Brain microvascular endothelial cell (primary cell): ENCODE results near the gene KIDINS220.

Experiments used
- DNase-seq: peaks from one replicate; pipeline ENCODE4 v3.0.0-alpha.2; 2020
- H3K27ac ChIP-seq: fragments of 250-450 bp; sonication (Bioruptor Pico); 2 replicates; pipeline ENCODE4 v1.5.1; 2020; ENCODE audit warnings: mild to moderate bottlenecking, moderate library complexity
- H3K27me3 ChIP-seq: fragments of 250-450 bp; sonication (Bioruptor Pico); replicated peaks from 2 replicates; pipeline ENCODE4 v1.5.1; 2020; ENCODE audit warnings: mild to moderate bottlenecking
- H3K36me3 ChIP-seq: fragments of 250-450 bp; sonication (Bioruptor Pico); replicated peaks from 2 replicates; pipeline ENCODE4 v1.5.1; 2020; ENCODE audit warnings: mild to moderate bottlenecking
- H3K4me3 ChIP-seq: 2 replicates; pipeline ENCODE4 v1.5.1; 2011; ENCODE audit warnings: low read depth, mild to moderate bottlenecking, control low read depth, low read length, moderate library complexity
- CTCF ChIP-seq: IDR thresholded peaks from 2 replicates; pipeline ENCODE4 v1.5.1; 2011; ENCODE audit warnings: low read depth, mild to moderate bottlenecking, moderate library complexity, low read length, control low read depth, inconsistent platforms; ENCODE audit errors: missing control alignments
- in situ Hi-C: cut with HindIII; loops from 2 replicates; pipeline ENCODE4 v1.10.0; 2017; ENCODE audit warnings: low sequenced_read_pairs, low pct_ligation_motif_present

Gene KIDINS220

GRCh38 chr2:8680822-8681760 is 156.3 kb downstream of the KIDINS220 start:
- peak; percentile 90 for DNase-seq
- peak overlapping the region; percentile 57 for H3K4me3 ChIP-seq
- H3K27ac ChIP-seq: peak overlapping the region; percentile 53
- no peaks in the 10 kb centered on the region for H3K27me3 ChIP-seq
- TF ChIP-seq CTCF: no peak
- no peaks in the 10 kb centered on the region for H3K36me3 ChIP-seq
- in situ Hi-C loops: no loop called here

- Histone ChIP-seq H3K4me3 (peak overlapping the region; percentile 60), H3K27me3 (no peaks in the 10 kb centered on the region), H3K36me3 (no peaks in the 10 kb centered on the region), H3K27ac (peak overlapping the region; percentile 78)
- in situ Hi-C loops: no loop called here
- DNase-seq: no peak
- TF ChIP-seq CTCF: no peak
These were observed 157.3 kb downstream of the KIDINS220 start for GRCh38 chr2:8679827-8680731.

GRCh38 chr2:8679567-8679826 is 157.9 kb downstream of the KIDINS220 start:
- DNase-seq: no peak
- Histone ChIP-seq H3K27ac (peak overlapping the region; percentile 78), H3K4me3 (peak overlapping the region; percentile 60), H3K36me3 (no peaks in the 10 kb centered on the region), H3K27me3 (no peaks in the 10 kb centered on the region)
- in situ Hi-C loops: no loop called here
- TF ChIP-seq CTCF: no peak
